Measurements from ENCODE around the gene DPM1.

GRCh38 chr20:50886184-50886790 is 72.0 kb downstream of the DPM1 start:
- no peak for TF ChIP-seq POLR2A (IDR thresholded peaks at IDR 0.05)
- TF ChIP-seq CTCF (IDR thresholded peaks at IDR 0.05) = no peak
